Lower leg skin (tissue), 3 donors: ENCODE data around the gene GBF1.
A peak's percentile ranks its signal among the peaks of the same experiment; 100 is the strongest.

Source experiments
- CTCF ChIP-seq, 3 donors: fragments of 450-650 bp; IDR thresholded peaks; one replicate each; pipeline ENCODE4 v1.5.1; 2016; ENCODE audit warnings: antibody characterized with exemption in 3 of 3, mild to moderate bottlenecking in 3 of 3, moderate library complexity in 2 of 3
- POLR2A ChIP-seq, 2 donors: fragments of 450-650 bp; IDR thresholded peaks; one replicate each; pipeline ENCODE4 v1.6.1; 2016 to 2017; ENCODE audit warnings: antibody characterized with exemption in 2 of 2, mild to moderate bottlenecking in 1 of 2, moderate library complexity in 1 of 2

- TF ChIP-seq POLR2A (IDR thresholded peaks at IDR 0.05): no peak
- TF ChIP-seq CTCF (IDR thresholded peaks at IDR 0.05): peak in 1 of 3 donors; percentile 93
Measured at GRCh38 chr10:102394079-102394800, 148.9 kb downstream of the GBF1 start.
